KMS-11 (cell line): ENCODE data around the gene PPT1.

Experiments used
- H2AFZ ChIP-seq: fragments of 200-600 bp; sonication (generic); 2 replicates; pipeline ENCODE4 v1.6.1; 2016; ENCODE audit warnings: antibody characterized with exemption, mixed run types, low read depth
- H3K27ac ChIP-seq: fragments of 200-600 bp; sonication (generic); 2 replicates; pipeline ENCODE4 v1.6.1; 2016; ENCODE audit warnings: mild to moderate bottlenecking, mixed run types
- H3K27me3 ChIP-seq: fragments of 200-600 bp; sonication (generic); 2 replicates; pipeline ENCODE4 v1.6.1; 2017; ENCODE audit warnings: mild to moderate bottlenecking, low read depth, mixed run types, moderate library complexity; ENCODE audit not compliant: insufficient read depth
- H3K36me3 ChIP-seq: fragments of 200-600 bp; sonication (generic); 2 replicates; pipeline ENCODE4 v1.6.1; 2017; ENCODE audit warnings: mild to moderate bottlenecking, mixed run types; ENCODE audit not compliant: insufficient read depth
- H3K4me1 ChIP-seq: fragments of 200-600 bp; sonication (generic); 2 replicates; pipeline ENCODE4 v1.6.1; 2016; ENCODE audit warnings: mild to moderate bottlenecking, low read depth, mixed run types; ENCODE audit not compliant: poor library complexity, severe bottlenecking
- H3K4me2 ChIP-seq: fragments of 200-600 bp; sonication (generic); 2 replicates; pipeline ENCODE4 v1.7.0; 2016; ENCODE audit warnings: mild to moderate bottlenecking, mixed run types
- H3K4me3 ChIP-seq: fragments of 200-600 bp; sonication (generic); IDR thresholded peaks from 2 replicates; pipeline ENCODE4 v1.6.1; 2017; ENCODE audit warnings: low read depth, low read length, mixed read lengths; ENCODE audit not compliant: insufficient read depth
- H3K79me2 ChIP-seq: fragments of 200-600 bp; sonication (generic); 2 replicates; pipeline ENCODE4 v1.6.1; 2016; ENCODE audit warnings: low read depth, mixed run types; ENCODE audit not compliant: insufficient read depth
- H3K9ac ChIP-seq: fragments of 200-600 bp; sonication (generic); 2 replicates; pipeline ENCODE4 v1.6.1; 2016; ENCODE audit warnings: mild to moderate bottlenecking, mixed run types
- H4K20me1 ChIP-seq: fragments of 200-600 bp; sonication (generic); 2 replicates; pipeline ENCODE4 v1.6.1; 2016; ENCODE audit warnings: mild to moderate bottlenecking, mixed run types; ENCODE audit not compliant: insufficient read depth
- TF ChIP-seq, protein P1 (sequence below): fragments of 200-600 bp; sonication (generic); conservative IDR thresholded peaks from 2 replicates; pipeline ENCODE4 v1.6.1; 2017; ENCODE audit warnings: low read depth, mild to moderate bottlenecking, antibody characterized with exemption, low read length, moderate library complexity, mixed read lengths

PPT1 gene

DNA sequence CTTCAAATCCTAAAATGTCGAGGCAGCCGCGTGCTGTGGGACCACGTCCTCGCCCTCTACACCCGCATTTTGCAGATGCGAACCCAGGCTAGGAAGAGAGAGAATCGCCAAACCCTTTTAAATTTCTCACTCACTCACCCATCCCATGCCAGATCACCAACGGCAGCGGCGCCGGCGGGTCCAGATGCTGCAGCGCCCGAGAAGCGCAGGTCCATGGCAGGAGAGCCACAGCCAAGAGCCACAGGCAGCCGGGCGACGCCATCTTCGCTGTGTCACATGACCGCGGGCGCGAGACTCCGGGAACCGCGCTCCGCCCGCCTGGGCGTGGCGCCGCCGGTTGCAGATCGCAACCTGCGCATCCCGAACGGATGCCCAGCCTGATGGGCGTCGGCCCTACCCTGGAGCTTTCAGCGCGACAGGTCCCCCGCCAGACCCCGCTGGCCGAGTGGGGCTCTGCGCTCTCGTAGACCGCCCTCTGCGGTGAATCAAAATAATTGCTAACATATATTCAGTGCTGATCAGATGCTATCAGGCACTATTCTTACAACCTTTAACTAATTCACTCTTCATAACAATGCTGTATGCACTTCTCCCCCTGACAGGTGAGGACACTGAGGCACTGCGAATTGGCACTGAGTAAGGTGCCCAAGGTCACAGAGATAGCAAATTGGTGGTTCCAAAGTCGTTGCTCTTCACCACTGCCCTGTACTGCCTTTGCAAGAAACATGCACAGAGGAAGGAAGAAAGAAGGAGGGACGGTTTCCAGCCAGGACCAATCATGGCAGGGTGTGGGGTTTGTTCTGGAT lies at the start of gene PPT1:
Gene PPT1, minus strand, starts transcription at position 276 of the 806 bp plus-strand sequence. Its CDS starts 14 bp downstream, at position 262.
- Histone ChIP-seq H3K4me2 (peak within 1 kb of the TSS; percentile 100), H3K27ac (peak within 1 kb of the TSS; percentile 55; the same call in 1 of the 2 replicates), H4K20me1 (no peaks in the 10 kb centered on the region), H3K36me3 (no peaks in the 10 kb centered on the region), H3K9ac (peak within 1 kb of the TSS; percentile 85), H3K4me3 (peak within 1 kb of the TSS; percentile 89), H3K79me2 (peaks cover 24% of the 10 kb centered on the region; the same call in 1 of the 2 replicates), H3K27me3 (no peaks in the 10 kb centered on the region), H3K4me1 (peaks cover 22% of the 10 kb centered on the region), H2AFZ (peak within 1 kb of the TSS; percentile 100)
- TF ChIP-seq, protein P1, sequence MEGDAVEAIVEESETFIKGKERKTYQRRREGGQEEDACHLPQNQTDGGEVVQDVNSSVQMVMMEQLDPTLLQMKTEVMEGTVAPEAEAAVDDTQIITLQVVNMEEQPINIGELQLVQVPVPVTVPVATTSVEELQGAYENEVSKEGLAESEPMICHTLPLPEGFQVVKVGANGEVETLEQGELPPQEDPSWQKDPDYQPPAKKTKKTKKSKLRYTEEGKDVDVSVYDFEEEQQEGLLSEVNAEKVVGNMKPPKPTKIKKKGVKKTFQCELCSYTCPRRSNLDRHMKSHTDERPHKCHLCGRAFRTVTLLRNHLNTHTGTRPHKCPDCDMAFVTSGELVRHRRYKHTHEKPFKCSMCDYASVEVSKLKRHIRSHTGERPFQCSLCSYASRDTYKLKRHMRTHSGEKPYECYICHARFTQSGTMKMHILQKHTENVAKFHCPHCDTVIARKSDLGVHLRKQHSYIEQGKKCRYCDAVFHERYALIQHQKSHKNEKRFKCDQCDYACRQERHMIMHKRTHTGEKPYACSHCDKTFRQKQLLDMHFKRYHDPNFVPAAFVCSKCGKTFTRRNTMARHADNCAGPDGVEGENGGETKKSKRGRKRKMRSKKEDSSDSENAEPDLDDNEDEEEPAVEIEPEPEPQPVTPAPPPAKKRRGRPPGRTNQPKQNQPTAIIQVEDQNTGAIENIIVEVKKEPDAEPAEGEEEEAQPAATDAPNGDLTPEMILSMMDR: peak; percentile 32; the same call in 1 of the 2 replicates

DNA sequence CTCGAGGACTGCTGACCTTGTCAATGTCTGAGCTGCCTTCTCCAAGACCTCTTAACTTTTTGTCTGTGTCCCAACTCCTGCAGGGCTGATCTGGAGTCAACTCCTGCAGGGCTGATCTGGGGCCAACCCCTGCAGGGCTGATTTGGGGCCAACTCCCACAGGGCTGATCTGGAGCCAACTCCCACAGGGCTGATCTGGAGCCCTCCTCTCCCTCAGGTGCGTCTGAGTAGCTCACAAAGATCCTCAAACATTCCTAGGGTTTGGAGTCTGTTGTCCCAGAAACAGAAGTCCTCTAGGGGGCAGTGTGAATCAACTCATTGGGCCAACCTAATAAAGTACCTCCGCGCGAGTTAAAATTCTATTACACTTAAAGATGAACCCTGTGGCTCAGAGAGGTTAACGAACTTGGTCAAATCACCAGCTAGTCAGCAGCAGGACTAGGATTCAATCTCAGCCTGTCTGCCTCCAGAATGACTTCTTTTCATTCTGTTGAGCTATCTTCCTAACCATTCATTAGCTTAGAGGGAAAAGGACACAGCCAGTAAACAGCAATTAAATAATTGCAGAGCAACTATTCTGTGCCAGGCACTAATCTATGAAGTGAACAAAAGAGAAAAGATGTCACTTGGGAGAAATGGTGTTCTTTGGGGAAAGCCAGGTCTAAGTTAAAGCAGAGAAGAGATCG lies 47.0 kb upstream of the PPT1 start:
- Histone ChIP-seq H2AFZ (peak overlapping the region; percentile 23; the same call in 1 of the 2 replicates), H4K20me1 (no peaks in the 10 kb centered on the region), H3K79me2 (no peaks in the 10 kb centered on the region), H3K4me2 (no peak overlapping the region), H3K27me3 (no peaks in the 10 kb centered on the region), H3K9ac (no peak overlapping the region), H3K36me3 (no peaks in the 10 kb centered on the region), H3K4me1 (no peaks in the 10 kb centered on the region), H3K4me3 (no peak overlapping the region), H3K27ac (no peak overlapping the region)
- TF ChIP-seq, protein P1: peak; percentile 91

DNA sequence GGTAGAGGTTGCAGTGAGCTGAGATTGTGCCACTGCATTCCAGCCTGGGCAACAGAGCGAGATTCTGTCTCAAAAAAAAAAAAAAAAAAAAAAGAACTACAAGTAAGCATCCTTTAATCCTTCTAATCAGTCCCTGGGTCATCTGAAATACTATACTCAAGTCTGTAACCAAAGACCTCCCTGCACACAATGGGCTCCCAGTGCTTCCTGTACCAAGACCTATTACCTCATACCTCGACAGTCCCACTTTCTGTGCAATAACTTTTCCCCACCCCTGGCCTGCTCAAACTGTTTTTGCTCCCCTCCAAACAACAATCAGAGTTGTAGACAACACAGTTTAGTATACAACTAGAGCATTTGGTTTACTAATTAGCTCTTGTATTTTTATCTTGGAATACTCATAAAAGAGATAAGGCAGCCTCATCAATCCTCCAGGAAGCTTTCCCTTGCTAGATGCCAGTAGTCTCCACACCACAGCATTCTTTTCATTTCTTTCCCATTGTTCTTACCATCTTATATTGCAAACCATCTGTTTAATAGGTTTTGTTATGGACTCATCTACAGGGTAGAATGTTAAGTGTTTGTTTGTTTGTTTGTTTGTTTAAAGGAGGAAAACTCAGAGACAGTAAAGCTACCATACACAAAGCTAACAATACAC lies 45.0 kb upstream of the PPT1 start:
- no peak overlapping the region for H2AFZ ChIP-seq

More for the DNA sequence above, 45.0 kb upstream of the PPT1 start:
- no peak overlapping the region for H3K4me3 ChIP-seq
- H3K9ac ChIP-seq: no peak overlapping the region
- H3K27me3 ChIP-seq: no peaks in the 10 kb centered on the region
- no peak overlapping the region for H3K4me2 ChIP-seq
- H4K20me1 ChIP-seq: no peaks in the 10 kb centered on the region
- H3K79me2 ChIP-seq: no peaks in the 10 kb centered on the region
- TF ChIP-seq, protein P1: no peak
- H3K27ac ChIP-seq: no peak overlapping the region
- no peaks in the 10 kb centered on the region for H3K36me3 ChIP-seq
- H3K4me1 ChIP-seq: no peaks in the 10 kb centered on the region
